IMR-90 (cell line): ENCODE data around the gene INAVA. TPM values are rescaled to one million over a fixed set of nuclear protein-coding genes. Genes with fewer than 3 reads are reported as not detected.

ENCODE experiments used
- ATAC-seq: fragments of 200-7000 bp; cut with Tn5 transposase; 2 replicates; pipeline ENCODE4 v1.9.1; 2020; ENCODE audit warnings: low read depth, mild to moderate bottlenecking, moderate library complexity
- BruUV-seq: library from RNA; stranded (reverse); fragments of 400-500 nt; replicated peaks from 2 replicates; lab custom pipeline; 2021; lab: Mats Ljungman, UMichigan
- CTCF ChIA-PET: fragments of 300-600 bp; formaldehyde crosslinking; extraction: SDS; loops from one replicate; lab custom pipeline; 2021; ENCODE audit warnings: antibody characterized with exemption; lab: Yijun Ruan, JAX
- POLR2A ChIA-PET: fragments of 300-600 bp; sonication (Branson Sonifier 250); formaldehyde crosslinking; loops from one replicate; lab custom pipeline; 2022; ENCODE audit warnings: antibody characterized with exemption; ENCODE audit not compliant: unreplicated experiment; lab: Charles Lee
- DNase-seq: peaks from one replicate; pipeline ENCODE4 v3.0.0; 2013
- H2AFZ ChIP-seq: replicated peaks from 2 replicates; pipeline ENCODE3; 2013; ENCODE audit warnings: low read length, mild to moderate bottlenecking; ENCODE audit not compliant: poor library complexity
- H2AK5ac ChIP-seq: 2 replicates; pipeline ENCODE4 v1.6.1; 2013; ENCODE audit warnings: low read depth, low read length, inconsistent platforms
- H2AK9ac ChIP-seq: replicated peaks from 2 replicates; pipeline ENCODE3; 2013; ENCODE audit warnings: mild to moderate bottlenecking, low read depth, low read length, moderate library complexity; ENCODE audit not compliant: poor library complexity
- H2BK120ac ChIP-seq: 2 replicates; pipeline ENCODE4 v1.6.1; 2013; ENCODE audit warnings: low read depth, low read length, inconsistent platforms
- H2BK15ac ChIP-seq: 3 replicates; pipeline ENCODE4 v1.6.1; 2013; ENCODE audit warnings: low read depth, low read length, inconsistent platforms
- H2BK20ac ChIP-seq: 2 replicates; pipeline ENCODE4 v1.6.1; 2013; ENCODE audit warnings: low read depth, mild to moderate bottlenecking, inconsistent platforms, low read length, moderate library complexity
- H2BK5ac ChIP-seq: 2 replicates; pipeline ENCODE4 v1.6.1; 2013; ENCODE audit warnings: mild to moderate bottlenecking, low read depth, low read length, inconsistent platforms; ENCODE audit not compliant: poor library complexity, severe bottlenecking
- H3K14ac ChIP-seq: replicated peaks from 2 replicates; pipeline ENCODE4 v1.6.1; 2013; ENCODE audit warnings: low read depth, low read length, inconsistent platforms
- H3K18ac ChIP-seq: 2 replicates; pipeline ENCODE4 v1.6.1; 2013; ENCODE audit warnings: low read depth, low read length, control low read depth
- H3K23ac ChIP-seq: 2 replicates; pipeline ENCODE4 v1.6.1; 2013; ENCODE audit warnings: low read depth, low read length, inconsistent platforms
- H3K27ac ChIP-seq: 2 replicates; pipeline ENCODE4 v1.5.1; 2013; ENCODE audit warnings: mild to moderate bottlenecking, control low read depth, low read length; ENCODE audit not compliant: insufficient read depth
- H3K27me3 ChIP-seq: 2 replicates; pipeline ENCODE4 v1.6.1; 2013; ENCODE audit warnings: low read length; ENCODE audit not compliant: control insufficient read depth, insufficient read depth
- H3K36me3 ChIP-seq: 2 replicates; pipeline ENCODE4 v1.6.1; 2013; ENCODE audit warnings: low read length, mixed read lengths; ENCODE audit not compliant: control insufficient read depth, insufficient read depth
- H3K4ac ChIP-seq: 2 replicates; pipeline ENCODE4 v1.6.1; 2013; ENCODE audit warnings: low read depth, low read length, inconsistent platforms
- H3K4me1 ChIP-seq: 2 replicates; pipeline ENCODE4 v1.6.1; 2013; ENCODE audit warnings: low read length, mixed read lengths; ENCODE audit not compliant: control insufficient read depth, insufficient read depth
- H3K4me2 ChIP-seq: 2 replicates; pipeline ENCODE4 v1.6.1; 2013; ENCODE audit warnings: low read depth, mild to moderate bottlenecking, control low read depth, low read length, moderate library complexity
- H3K4me3 ChIP-seq: 2 replicates; pipeline ENCODE4 v1.5.1; 2013; ENCODE audit warnings: low read depth, mild to moderate bottlenecking, control low read depth, low read length, moderate library complexity; ENCODE audit not compliant: insufficient read depth
- H3K56ac ChIP-seq: 2 replicates; pipeline ENCODE4 v1.6.1; 2013; ENCODE audit warnings: low read length, inconsistent platforms; ENCODE audit not compliant: insufficient read depth; ENCODE audit errors: extremely low read depth
- H3K79me1 ChIP-seq, 2 experiments: 2 replicates each; pipeline ENCODE4 v1.6.1; 2013; ENCODE audit warnings: low read length in 2 of 2, inconsistent platforms in 1 of 2, low read depth in 1 of 2
- H3K9ac ChIP-seq: 2 replicates; pipeline ENCODE4 v1.6.1; 2013; ENCODE audit warnings: low read depth, low read length, control low read depth
- H3K9me1 ChIP-seq: 2 replicates; pipeline ENCODE4 v1.6.1; 2013; ENCODE audit warnings: low read length, inconsistent platforms; ENCODE audit not compliant: insufficient read depth
- H3K9me3 ChIP-seq: 2 replicates; pipeline ENCODE4 v1.6.1; 2013; ENCODE audit warnings: low read length; ENCODE audit not compliant: control insufficient read depth, insufficient read depth
- H4K20me1 ChIP-seq: 2 replicates; pipeline ENCODE4 v1.6.1; 2013; ENCODE audit warnings: low read length, inconsistent platforms; ENCODE audit not compliant: insufficient read depth
- H4K5ac ChIP-seq: 2 replicates; pipeline ENCODE4 v1.6.1; 2013; ENCODE audit warnings: mild to moderate bottlenecking, low read depth, low read length, control low read depth
- H4K8ac ChIP-seq, 2 experiments: 2 replicates each; pipeline ENCODE4 v1.6.1; 2013; ENCODE audit warnings: low read depth in 2 of 2, low read length in 2 of 2, control low read depth in 1 of 2, inconsistent platforms in 1 of 2
- H4K91ac ChIP-seq: 2 replicates; pipeline ENCODE4 v1.6.1; 2013; ENCODE audit warnings: low read depth, low read length, inconsistent platforms; ENCODE audit not compliant: insufficient read depth
- CHD1 ChIP-seq: IDR thresholded peaks from 2 replicates; pipeline ENCODE4 v1.6.1; 2012; ENCODE audit warnings: low read depth, low read length, improper control_type of control experiment
- FOS ChIP-seq: fragments of 150-350 bp; IDR thresholded peaks from 2 replicates; pipeline ENCODE4 v1.6.1; 2016; ENCODE audit warnings: low read depth, low read length
- RCOR1 ChIP-seq: IDR thresholded peaks from 2 replicates; pipeline ENCODE4 v1.6.1; 2012; ENCODE audit warnings: mild to moderate bottlenecking, low read length, improper control_type of control experiment; ENCODE audit not compliant: insufficient replicate concordance
- RFX5 ChIP-seq: IDR thresholded peaks from 2 replicates; pipeline ENCODE4 v1.8.0; 2012; ENCODE audit warnings: low read depth, mild to moderate bottlenecking, low read length, moderate library complexity
- SMC3 ChIP-seq: fragments of 150-350 bp; IDR thresholded peaks from 2 replicates; pipeline ENCODE4 v1.6.1; 2016; ENCODE audit warnings: low read depth, mild to moderate bottlenecking, antibody characterized with exemption, low read length, moderate library complexity
- USF2 ChIP-seq: fragments of 150-350 bp; IDR thresholded peaks from 2 replicates; pipeline ENCODE4 v1.6.1; 2017; ENCODE audit warnings: mild to moderate bottlenecking, antibody characterized with exemption, low read length, low read depth
- WGBS, 2 experiments: methylation state at CpG; one replicate each; pipeline versions ENCODE4 v1.1.5 to v1.1.7; 2013; ENCODE audit warnings: missing lambda C conversion rate in 2 of 2; ENCODE audit not compliant: insufficient read length in 1 of 2; ENCODE audit errors: extremely low coverage in 2 of 2; 5-methylcytosine and 5-hydroxymethylcytosine counted together
- dilution Hi-C: fragments of 300-500 bp; cut with HindIII; formaldehyde crosslinking; loops from one replicate; pipeline ENCODE4 v1.14.3; 2018; ENCODE audit warnings: low sequenced_read_pairs; ENCODE audit not compliant: unreplicated experiment
- in situ Hi-C: fragments of 300-500 bp; cut with MboI; formaldehyde crosslinking; loops from 3 replicates; pipeline ENCODE4 v1.14.3; 2019; ENCODE audit warnings: low sequenced_read_pairs, inconsistent platforms, mixed read lengths
- intact Hi-C: fragments of 100-400 bp; cut with micrococcal nuclease; formaldehyde crosslinking; loops from 2 replicates; pipeline ENCODE4 v1.10.0; 2022
- polyA plus RNA-seq, 3 experiments: library from polyadenylated mRNA; depleted of rRNA; stranded (reverse); fragments of >200 nt; gene quantifications; 2 replicates each; pipeline ENCODE4 v1.2.3, GENCODE V29; 2012; ENCODE audit warnings: low replicate concordance in 1 of 3
- total RNA-seq: library from RNA; depleted of rRNA; stranded (reverse); fragments of >200 nt; gene quantifications from 2 replicates; pipeline ENCODE4 v1.2.3, GENCODE V29; 2012

Gene INAVA
- total and polyA plus RNA-seq, 2 of the 4 experiments (the other 2 are of a cell fraction): under 0.01 to 0.07 TPM

- no peak overlapping the region for H4K8ac ChIP-seq
- H3K23ac ChIP-seq: no peak overlapping the region
- no peaks in the 10 kb centered on the region for H3K9me3 ChIP-seq
- no peak overlapping the region for H3K4me3 ChIP-seq
- no peak overlapping the region for H3K18ac ChIP-seq
- ChIA-PET CTCF (interaction anchor here (0.6 kb wide), 1 partner anchor 39 kb away, joined by 3 read pairs; no protein-coding TSS in a partner anchor), POLR2A (no interaction called here)
- no peak overlapping the region for H3K9ac ChIP-seq
- no peaks in the 10 kb centered on the region for H3K79me1 ChIP-seq
- no peaks in the 10 kb centered on the region for H3K36me3 ChIP-seq
- ATAC-seq (no peak), DNase-seq (no peak)
- no peak overlapping the region for H2AK5ac ChIP-seq
- no peak for TF ChIP-seq SMC3
- TF ChIP-seq RCOR1: no peak
- no peak for TF ChIP-seq FOS
- no peak for TF ChIP-seq USF2
- TF ChIP-seq CHD1: no peak
- TF ChIP-seq RFX5: no peak
- peaks cover 44% of the 10 kb centered on the region for H3K27me3 ChIP-seq
- H3K9me1 ChIP-seq: no peaks in the 10 kb centered on the region
- no peak overlapping the region for H3K27ac ChIP-seq
- H3K4me2 ChIP-seq: no peak overlapping the region
- no peaks in the 10 kb centered on the region for H3K4me1 ChIP-seq
- H2BK5ac ChIP-seq: no peak overlapping the region
- H2BK120ac ChIP-seq: no peak overlapping the region
- no peak overlapping the region for H3K56ac ChIP-seq
- no peak overlapping the region for H2AK9ac ChIP-seq
- H4K20me1 ChIP-seq: no peaks in the 10 kb centered on the region
- H2BK15ac ChIP-seq: no peak overlapping the region
- in situ Hi-C loops: no loop called here
- no peak overlapping the region for H4K91ac ChIP-seq
- dilution Hi-C loops: no loop called here
- H3K4ac ChIP-seq: no peak overlapping the region
- no peak overlapping the region for H3K14ac ChIP-seq
- no peak overlapping the region for H4K5ac ChIP-seq
- BruUV-seq: no TSS peak
- no CpG with 5 or more reads among the region's 3 CpGs for WGBS, 2 experiments
- intact Hi-C loops: loop anchor here (10.0 kb wide), 1 partner anchor 142 kb away; the partner anchor contains the start of gene KIF21B
- no peak overlapping the region for H2AFZ ChIP-seq
- no peak overlapping the region for H2BK20ac ChIP-seq
These were observed 11.6 kb upstream of the INAVA start for GRCh38 chr1:200883118-200883517.
